Liver (tissue), 3 donors: Measurements from ENCODE around the gene NDUFAF8.

Experiments
- FOXA1 ChIP-seq: IDR thresholded peaks from 2 replicates; pipeline ENCODE4 v1.6.1; 2016; ENCODE audit warnings: antibody characterized with exemption
- SP1 ChIP-seq: IDR thresholded peaks from 2 replicates; pipeline ENCODE4 v1.6.1; 2018; ENCODE audit warnings: antibody characterized with exemption, mild to moderate bottlenecking
- TAF1 ChIP-seq: conservative IDR thresholded peaks from 2 replicates; pipeline ENCODE4 v1.6.1; 2016; ENCODE audit warnings: antibody characterized with exemption, mild to moderate bottlenecking
- YY1 ChIP-seq: IDR thresholded peaks from 2 replicates; pipeline ENCODE4 v1.6.1; 2016; ENCODE audit warnings: antibody characterized with exemption, mild to moderate bottlenecking
- TF ChIP-seq, protein P1 (sequence below): fragments of 150-350 bp; IDR thresholded peaks from 2 replicates; pipeline ENCODE4 v1.5.1; 2017; ENCODE audit warnings: improper control_type of control experiment, low read depth, low read length; ENCODE audit not compliant: missing input control
- TF ChIP-seq, protein P2 (sequence below): IDR thresholded peaks from 2 replicates; pipeline ENCODE4 v1.6.1; 2016; ENCODE audit warnings: antibody characterized with exemption
- TF ChIP-seq, protein P3 (sequence below): IDR thresholded peaks from 2 replicates; pipeline ENCODE4 v1.6.1; 2016; ENCODE audit warnings: antibody characterized with exemption
- donor health status: healthy.
- donor health status: healthy.

DNA sequence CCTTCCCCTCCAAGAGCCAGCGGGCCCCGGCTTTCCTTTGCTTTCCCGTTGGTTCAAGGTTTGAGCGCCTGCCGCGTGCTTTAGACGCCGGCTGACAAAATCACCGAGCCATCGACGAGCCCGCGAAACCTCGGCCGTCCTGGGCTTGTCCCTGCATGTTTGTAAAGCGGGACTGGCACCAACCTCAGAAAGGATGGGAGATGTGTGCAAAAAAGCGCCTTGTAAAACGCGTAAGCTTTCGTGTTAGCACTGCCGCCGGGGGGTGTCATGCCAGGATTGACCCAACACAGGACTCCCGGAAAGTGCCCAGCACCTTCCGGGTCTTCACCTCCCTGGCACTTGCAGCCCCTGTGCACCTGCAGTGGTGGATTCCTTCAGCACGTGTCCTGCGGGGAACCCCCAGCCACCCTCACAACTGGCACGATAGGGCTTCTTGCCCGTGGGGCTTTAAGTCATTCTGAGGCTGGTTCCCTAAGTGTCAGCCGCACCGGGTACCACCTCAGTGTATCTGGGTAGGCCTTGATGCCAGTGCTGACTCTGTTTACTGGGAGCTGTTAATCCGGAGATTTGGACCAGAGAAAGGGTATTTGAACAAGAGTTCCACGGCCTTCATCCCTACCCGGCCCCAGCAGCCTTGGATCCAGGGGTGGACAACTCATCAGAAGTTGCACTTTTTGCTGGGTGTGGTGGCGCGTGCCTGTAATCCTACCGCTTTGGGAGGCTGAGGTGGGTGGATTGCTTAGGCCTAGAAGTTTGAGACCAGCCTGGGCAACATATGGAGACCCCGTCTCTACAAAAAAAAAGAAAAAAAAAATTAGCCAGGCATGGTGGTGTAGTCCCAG lies 817 bp downstream of the NDUFAF8 start:
- TF ChIP-seq, protein P1, sequence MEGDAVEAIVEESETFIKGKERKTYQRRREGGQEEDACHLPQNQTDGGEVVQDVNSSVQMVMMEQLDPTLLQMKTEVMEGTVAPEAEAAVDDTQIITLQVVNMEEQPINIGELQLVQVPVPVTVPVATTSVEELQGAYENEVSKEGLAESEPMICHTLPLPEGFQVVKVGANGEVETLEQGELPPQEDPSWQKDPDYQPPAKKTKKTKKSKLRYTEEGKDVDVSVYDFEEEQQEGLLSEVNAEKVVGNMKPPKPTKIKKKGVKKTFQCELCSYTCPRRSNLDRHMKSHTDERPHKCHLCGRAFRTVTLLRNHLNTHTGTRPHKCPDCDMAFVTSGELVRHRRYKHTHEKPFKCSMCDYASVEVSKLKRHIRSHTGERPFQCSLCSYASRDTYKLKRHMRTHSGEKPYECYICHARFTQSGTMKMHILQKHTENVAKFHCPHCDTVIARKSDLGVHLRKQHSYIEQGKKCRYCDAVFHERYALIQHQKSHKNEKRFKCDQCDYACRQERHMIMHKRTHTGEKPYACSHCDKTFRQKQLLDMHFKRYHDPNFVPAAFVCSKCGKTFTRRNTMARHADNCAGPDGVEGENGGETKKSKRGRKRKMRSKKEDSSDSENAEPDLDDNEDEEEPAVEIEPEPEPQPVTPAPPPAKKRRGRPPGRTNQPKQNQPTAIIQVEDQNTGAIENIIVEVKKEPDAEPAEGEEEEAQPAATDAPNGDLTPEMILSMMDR, result no peak
- TF ChIP-seq, protein P2, sequence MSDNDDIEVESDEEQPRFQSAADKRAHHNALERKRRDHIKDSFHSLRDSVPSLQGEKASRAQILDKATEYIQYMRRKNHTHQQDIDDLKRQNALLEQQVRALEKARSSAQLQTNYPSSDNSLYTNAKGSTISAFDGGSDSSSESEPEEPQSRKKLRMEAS, result no peak
- no peak for TF ChIP-seq YY1
- no peak for TF ChIP-seq TAF1
- TF ChIP-seq FOXA1, result no peak
- TF ChIP-seq, protein P3, sequence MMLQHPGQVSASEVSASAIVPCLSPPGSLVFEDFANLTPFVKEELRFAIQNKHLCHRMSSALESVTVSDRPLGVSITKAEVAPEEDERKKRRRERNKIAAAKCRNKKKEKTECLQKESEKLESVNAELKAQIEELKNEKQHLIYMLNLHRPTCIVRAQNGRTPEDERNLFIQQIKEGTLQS, result no peak
- no peak for TF ChIP-seq SP1
